Ovary (tissue), 9 donors: ENCODE data around the gene EMC8. TPM values are rescaled to one million over a fixed set of nuclear protein-coding genes. Genes with fewer than 3 reads are reported as not detected.

ENCODE experiments used
- DNase-seq, 5 donors: peaks; one replicate each; pipeline ENCODE4 v3.0.0-alpha.2; 2019 to 2020
- H3K27ac ChIP-seq, 2 donors: fragments of 200-600 bp; one replicate each; pipeline versions ENCODE4 v1.5.1 to v1.8.0; 2019 to 2022
- H3K27me3 ChIP-seq: fragments of 200-600 bp; one replicate; pipeline ENCODE4 v1.8.0; 2022
- H3K36me3 ChIP-seq: fragments of 200-600 bp; sonication (generic); one replicate; pipeline ENCODE4 v1.5.1; 2019
- H3K4me1 ChIP-seq: one replicate; pipeline ENCODE4 v1.8.1; 2013; ENCODE audit warnings: mild to moderate bottlenecking, moderate library complexity; ENCODE audit not compliant: insufficient read depth
- H3K4me3 ChIP-seq: fragments of 200-600 bp; sonication (generic); one replicate; pipeline ENCODE4 v1.5.1; 2017
- H3K9me3 ChIP-seq, 2 donors: fragments of 200-600 bp in 1 of 2; sonication (generic) in 1 of 2; one replicate each; pipeline versions ENCODE4 v1.5.1 to v1.8.1; 2013 to 2019; ENCODE audit warnings: mild to moderate bottlenecking in 1 of 2, moderate library complexity in 1 of 2
- CTCF ChIP-seq, 3 donors: fragments of 450-650 bp in 2 of 3; fragments of 200-600 bp in 1 of 3; IDR thresholded peaks; one replicate each; pipeline versions ENCODE4 v1.5.1 to v1.8.0; 2016 to 2022; ENCODE audit warnings: antibody characterized with exemption in 3 of 3, mild to moderate bottlenecking in 1 of 3
- EP300 ChIP-seq: sonication (generic); formaldehyde crosslinking; IDR thresholded peaks from one replicate; pipeline ENCODE4 v1.6.1; 2017; ENCODE audit warnings: antibody characterized with exemption
- POLR2A ChIP-seq: fragments of 450-650 bp; IDR thresholded peaks from one replicate; pipeline ENCODE4 v1.6.1; 2017; ENCODE audit warnings: antibody characterized with exemption, mild to moderate bottlenecking, moderate library complexity
- WGBS, 3 donors: extraction: QIAGEN DNeasy Blood & Tissue Kit in 1 of 3; methylation state at CpG; one replicate each; pipeline versions ENCODE4 v1.1.5 to v1.1.7; 2013 to 2017; 5-methylcytosine and 5-hydroxymethylcytosine counted together
- intact Hi-C, 4 donors: fragments of 100-400 bp; cut with DNase I; formaldehyde crosslinking; loops; one replicate each; pipeline versions ENCODE4 v1.11.0 to v1.15.1; 2022 to 2023
- polyA plus RNA-seq, 2 donors: library from polyadenylated mRNA; stranded (reverse); fragments of 200-250 nt in 1 of 2; fragments of 350-450 nt in 1 of 2; fragmentation: Illumina TruSeq in 1 of 2; extraction: RNeasy Lipid Tissue Mini Kit (QIAGEN cat#74804) in 1 of 2; gene quantifications; one replicate each; pipeline ENCODE4 v1.2.3, GENCODE V29; 2013 to 2014
- total RNA-seq, 7 donors: library from RNA; depleted of rRNA in 2 of 7; stranded (reverse); fragments of >200 nt in 2 of 7; fragmentation: NEBNext Ultra II Directional in 3 of 7; extraction: Animal tissue kit (Norgen Biotek cat#: 25700) in 3 of 7; gene quantifications; one replicate each; pipeline versions ENCODE4 v1.1.0 to v1.2.4, GENCODE V29; 2016 to 2023
- donor health status: DM: no; HTN: no; CAD: no; lungs with moderate emphysema.
- donor health status: DM: no; HTN: no; CAD: no.
- donor health status: Bipolar disorder and iron deficiency.
- donor health status: DM: yes; HTN: yes; CAD: no.
- donor health status: DM: no; HTN: no; CAD: no.
- donor health status: DM: yes; HTN: yes; CAD: no.

EMC8 gene
- total and polyA plus RNA-seq, 9 donors = 9.4 to 32.5 (median 20.2) TPM

- intact Hi-C loops = no loop called here
- 61 to 66% (median 61%) methylated on average over 6 of the region's 6 CpGs for WGBS, 3 donors
- TF ChIP-seq CTCF (IDR thresholded peaks at IDR 0.05) (no peak), POLR2A (no peak), EP300 (no peak)
- H3K4me3 ChIP-seq = no peak overlapping the region
- DNase-seq = no peak
- no peaks in the 10 kb centered on the region for H3K36me3 ChIP-seq
- peaks cover 5% of the 10 kb centered on the region for H3K4me1 ChIP-seq
- H3K27me3 ChIP-seq = no peaks in the 10 kb centered on the region
- H3K9me3 ChIP-seq = no peaks in the 10 kb centered on the region
- H3K27ac ChIP-seq = no peak overlapping the region
Measured at GRCh38 chr16:85753559-85753958, 45.8 kb downstream of the EMC8 start.

- WGBS, 3 donors = 22 to 25% (median 24%) methylated on average over 21 of the region's 21 CpGs
- TF ChIP-seq POLR2A (no peak), CTCF (IDR thresholded peaks at IDR 0.05) (no peak), EP300 (no peak)
- no peak overlapping the region for H3K27ac ChIP-seq
Measured at GRCh38 chr16:85752511-85753420, 46.6 kb downstream of the EMC8 start.

GRCh38 chr16:85751698-85752501, 47.4 kb downstream of the EMC8 start:
- no peak for DNase-seq
- Histone ChIP-seq H3K4me1 (peaks cover 5% of the 10 kb centered on the region), H3K9me3 (no peaks in the 10 kb centered on the region), H3K4me3 (no peak overlapping the region), H3K36me3 (no peaks in the 10 kb centered on the region), H3K27ac (no peak overlapping the region), H3K27me3 (no peaks in the 10 kb centered on the region)
- intact Hi-C loops = no loop called here
- TF ChIP-seq CTCF (IDR thresholded peaks at IDR 0.05) = no peak
- TF ChIP-seq POLR2A = no peak
- TF ChIP-seq EP300 = no peak
- 38 to 45% (median 42%) methylated on average over 11 to 15 of the region's 15 CpGs for WGBS, 3 donors

More at GRCh38 chr16:85752511-85753420, 46.6 kb downstream of the EMC8 start:
- H3K4me3 ChIP-seq = no peak overlapping the region
- H3K27me3 ChIP-seq = no peaks in the 10 kb centered on the region
- no peaks in the 10 kb centered on the region for H3K36me3 ChIP-seq
- peak in 3 of 5 donors; percentile 26 to 54 (median 46) for DNase-seq
- peaks cover 5% of the 10 kb centered on the region for H3K4me1 ChIP-seq
- intact Hi-C loops = no loop called here
- H3K9me3 ChIP-seq = no peaks in the 10 kb centered on the region

GRCh38 chr16:85750827-85751697, 48.3 kb downstream of the EMC8 start, which contains the start of gene C16orf74:
TSS of gene C16orf74 (minus strand) at chr16:85751096. CDS start at chr16:85735217, 15,879 bp downstream.
- no peaks in the 10 kb centered on the region for H3K36me3 ChIP-seq
- no peaks in the 10 kb centered on the region for H3K27me3 ChIP-seq
- peak within 1 kb of the TSS; percentile 37 for H3K4me3 ChIP-seq
- WGBS, 3 donors = 4 to 9% (median 5%) methylated on average over 23 to 89 of the region's 96 CpGs
- intact Hi-C loops = no loop called here
- TF ChIP-seq CTCF (IDR thresholded peaks at IDR 0.05) (no peak), POLR2A (no peak), EP300 (no peak)
- H3K9me3 ChIP-seq = no peaks in the 10 kb centered on the region
- peaks cover 5% of the 10 kb centered on the region for H3K4me1 ChIP-seq
- peak in 4 of 5 donors; percentile 31 to 68 (median 52) for DNase-seq
- no peak within 1 kb of the TSS for H3K27ac ChIP-seq
